Omental fat pad (tissue), 4 donors: ENCODE measurements around the gene AHNAK2. TPM values are rescaled to one million over a fixed set of nuclear protein-coding genes. Genes with fewer than 3 reads are reported as not detected.

Experiments
- ATAC-seq: fragments of 150-250 bp; one replicate; pipeline ENCODE4 v1.9.1; 2016; ENCODE audit warnings: mild to moderate bottlenecking, moderate library complexity; ENCODE audit not compliant: low FRiP score
- DNase-seq: peaks from one replicate; pipeline ENCODE4 v3.0.0-alpha.2; 2019; ENCODE audit warnings: low spot score
- total RNA-seq, 4 donors: library from RNA; depleted of rRNA; stranded (reverse); fragments of >200 nt; gene quantifications; one replicate each; pipeline ENCODE4 v1.1.0, GENCODE V29; 2016
- TF ChIP-seq, protein P1 (sequence below), 3 donors: fragments of 450-650 bp; IDR thresholded peaks; one replicate each; pipeline ENCODE4 v1.5.1; 2016 to 2017; ENCODE audit warnings: antibody characterized with exemption in 3 of 3, mild to moderate bottlenecking in 3 of 3, moderate library complexity in 2 of 3

AHNAK2 gene
- total RNA-seq, 4 donors from 2014 or later: 18.6 to 44.5 (median 34.2) TPM

GRCh38 chr14:104931771-104932675, 46.2 kb downstream of the AHNAK2 start:
- ATAC-seq (no peak), DNase-seq (no peak)
- TF ChIP-seq, protein P1, sequence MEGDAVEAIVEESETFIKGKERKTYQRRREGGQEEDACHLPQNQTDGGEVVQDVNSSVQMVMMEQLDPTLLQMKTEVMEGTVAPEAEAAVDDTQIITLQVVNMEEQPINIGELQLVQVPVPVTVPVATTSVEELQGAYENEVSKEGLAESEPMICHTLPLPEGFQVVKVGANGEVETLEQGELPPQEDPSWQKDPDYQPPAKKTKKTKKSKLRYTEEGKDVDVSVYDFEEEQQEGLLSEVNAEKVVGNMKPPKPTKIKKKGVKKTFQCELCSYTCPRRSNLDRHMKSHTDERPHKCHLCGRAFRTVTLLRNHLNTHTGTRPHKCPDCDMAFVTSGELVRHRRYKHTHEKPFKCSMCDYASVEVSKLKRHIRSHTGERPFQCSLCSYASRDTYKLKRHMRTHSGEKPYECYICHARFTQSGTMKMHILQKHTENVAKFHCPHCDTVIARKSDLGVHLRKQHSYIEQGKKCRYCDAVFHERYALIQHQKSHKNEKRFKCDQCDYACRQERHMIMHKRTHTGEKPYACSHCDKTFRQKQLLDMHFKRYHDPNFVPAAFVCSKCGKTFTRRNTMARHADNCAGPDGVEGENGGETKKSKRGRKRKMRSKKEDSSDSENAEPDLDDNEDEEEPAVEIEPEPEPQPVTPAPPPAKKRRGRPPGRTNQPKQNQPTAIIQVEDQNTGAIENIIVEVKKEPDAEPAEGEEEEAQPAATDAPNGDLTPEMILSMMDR (IDR thresholded peaks at IDR 0.05): no peak

DNA sequence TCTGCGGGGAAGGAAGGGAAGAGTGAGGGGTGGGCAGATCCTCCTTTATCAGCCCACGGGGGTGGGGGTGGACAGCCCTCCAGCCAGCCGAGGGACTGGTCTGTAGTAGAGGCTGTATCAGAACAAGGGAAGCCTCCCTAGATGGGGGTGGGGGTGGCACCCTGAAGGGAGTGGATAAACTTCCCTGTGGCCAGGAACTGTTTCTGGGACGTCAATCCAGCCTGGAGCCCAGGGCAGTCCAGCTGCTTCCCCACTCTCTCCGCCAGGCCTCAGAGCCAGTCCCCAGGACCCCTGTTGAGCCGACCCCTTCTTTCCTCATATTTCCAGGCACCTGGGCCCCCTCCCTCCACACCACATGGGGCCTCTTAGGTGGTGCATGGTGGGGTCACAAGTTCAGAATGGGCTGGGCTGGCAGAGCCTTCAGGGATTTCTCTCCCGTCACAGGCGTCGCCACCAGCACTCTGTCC, 46.8 kb downstream of the AHNAK2 start:
- no peak for DNase-seq
- TF ChIP-seq, protein P1 (IDR thresholded peaks at IDR 0.05): no peak
- no peak for ATAC-seq

DNA sequence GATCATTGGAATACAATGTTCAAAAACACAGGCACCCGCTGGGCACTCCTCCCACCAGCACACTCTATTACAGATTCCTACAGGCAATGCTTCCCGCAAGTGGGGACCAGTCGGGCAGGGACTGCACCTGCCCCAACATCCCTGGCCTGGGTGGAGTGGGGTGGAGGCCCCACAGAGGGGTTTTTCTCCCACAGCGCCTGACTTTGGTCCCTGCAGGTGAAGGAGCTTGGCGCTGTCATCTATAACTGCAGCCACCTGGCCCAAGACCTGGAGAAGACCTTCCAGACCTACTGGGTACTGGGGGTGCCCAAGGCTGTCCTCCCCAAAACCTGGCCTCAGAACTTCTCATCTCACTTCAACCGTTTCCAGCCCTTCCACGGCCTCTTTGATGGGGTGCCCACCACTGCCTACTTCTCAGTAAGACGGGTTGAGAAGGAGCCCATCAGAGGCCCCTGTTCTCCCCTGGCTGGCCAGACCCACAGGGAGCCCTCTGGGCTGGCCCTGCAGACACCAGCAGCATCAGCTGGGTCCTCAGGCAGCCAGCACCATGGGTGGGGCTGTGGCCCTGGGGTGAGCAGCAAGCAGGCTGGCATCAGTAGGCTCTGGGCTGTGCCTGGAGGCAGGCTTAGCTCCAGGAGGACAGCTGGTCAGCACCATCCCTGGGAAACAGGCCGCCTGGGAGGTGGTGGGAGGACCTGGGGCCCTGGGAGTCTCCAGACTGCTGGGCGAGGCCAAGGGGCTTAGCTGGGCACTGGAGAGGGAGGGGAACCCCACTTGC, 47.5 kb downstream of the AHNAK2 start:
- ATAC-seq (no peak), DNase-seq (no peak)

DNA sequence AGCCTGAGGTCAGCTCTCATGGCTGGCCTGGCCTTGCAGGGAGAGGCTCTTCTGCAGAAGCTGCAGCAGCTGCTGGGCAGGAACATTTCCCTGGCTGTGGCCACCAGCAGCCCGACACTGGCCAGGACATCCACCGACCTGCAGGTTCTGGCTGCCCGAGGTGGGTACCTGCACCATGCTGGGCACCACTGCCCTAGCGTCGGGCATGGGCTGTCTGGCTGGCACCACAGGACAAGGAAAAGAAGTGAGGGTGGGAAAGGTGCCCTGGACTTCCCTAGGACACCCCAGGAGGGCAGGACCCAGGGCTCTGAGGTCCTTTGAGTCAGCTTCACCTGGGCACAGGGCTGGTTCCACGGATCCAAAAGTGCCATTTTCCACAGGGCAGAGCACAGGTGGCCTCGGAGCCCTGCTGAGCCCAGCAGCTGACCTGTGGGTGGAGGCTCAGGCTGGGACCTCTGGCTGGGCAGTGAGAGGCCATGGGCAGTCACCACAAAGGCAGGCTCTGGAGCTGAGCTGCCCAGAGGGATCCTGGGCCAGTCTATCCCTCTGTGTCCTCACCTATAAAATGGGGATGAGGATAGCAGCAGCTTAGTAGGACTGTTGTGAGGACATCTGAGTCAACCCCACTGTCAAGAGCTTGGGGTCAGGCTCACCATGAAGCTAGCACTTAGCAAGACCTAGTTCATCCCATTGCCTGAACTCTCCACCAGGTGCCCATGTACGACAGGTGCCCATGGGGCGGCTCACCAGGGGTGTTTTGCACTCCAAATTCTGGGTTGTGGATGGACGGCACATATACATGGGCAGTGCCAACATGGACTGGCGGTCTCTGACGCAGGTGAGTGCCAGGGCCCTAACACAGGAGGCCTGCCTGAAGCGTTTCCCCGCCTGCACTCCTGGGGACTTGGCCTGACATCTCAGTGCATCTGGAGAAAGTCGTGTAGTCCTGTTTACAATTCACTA, 48.6 kb downstream of the AHNAK2 start:
- TF ChIP-seq, protein P1 (IDR thresholded peaks at IDR 0.05): no peak
- no peak for ATAC-seq

More for the DNA sequence above, 47.5 kb downstream of the AHNAK2 start:
- TF ChIP-seq, protein P1 (IDR thresholded peaks at IDR 0.05): no peak

DNA sequence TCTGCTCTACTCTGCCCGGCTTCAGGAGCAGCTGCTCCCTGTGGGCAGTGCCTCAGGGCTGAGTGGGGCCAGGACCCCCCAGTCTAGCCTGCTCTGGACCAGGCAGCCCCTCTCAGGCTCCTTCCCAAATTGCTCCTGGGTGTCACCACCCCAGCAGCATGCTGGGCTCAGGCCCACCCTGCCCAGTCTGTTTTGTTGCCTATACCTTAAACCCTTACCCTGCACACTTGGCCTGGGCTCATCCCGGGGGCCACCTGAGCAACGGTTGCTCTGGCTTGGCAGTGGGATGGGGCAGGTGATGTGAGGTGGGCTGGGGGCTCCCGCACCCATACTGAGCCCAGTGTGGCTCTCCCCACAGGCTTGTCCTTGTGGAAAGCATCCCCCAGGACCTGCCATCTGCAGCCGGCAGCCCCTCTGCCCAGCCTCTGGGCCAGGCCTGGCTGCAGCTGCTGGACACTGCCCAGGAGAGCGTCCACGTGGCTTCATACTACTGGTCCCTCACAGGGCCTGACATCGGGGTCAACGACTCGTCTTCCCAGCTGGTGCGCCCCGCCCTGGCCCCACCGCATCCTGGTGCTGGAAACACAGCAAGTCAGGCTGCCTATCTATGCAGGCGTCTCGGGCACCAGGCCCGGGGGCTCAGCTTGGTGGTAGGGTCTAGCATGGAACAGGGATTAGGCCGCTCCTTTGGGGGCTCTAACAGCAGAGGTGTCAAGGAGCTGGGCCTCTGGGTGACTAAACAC, 49.6 kb downstream of the AHNAK2 start:
- DNase-seq (no peak), ATAC-seq (no peak)
- TF ChIP-seq, protein P1 (IDR thresholded peaks at IDR 0.05): no peak

More for the DNA sequence above, 48.6 kb downstream of the AHNAK2 start:
- DNase-seq: no peak

- no peak for DNase-seq
- ATAC-seq: no peak
- TF ChIP-seq, protein P1 (IDR thresholded peaks at IDR 0.05): no peak
Observed at GRCh38 chr14:104927901-104928300, 50.3 kb downstream of the AHNAK2 start.
